MCF 10A (cell line): ENCODE data around the gene TGM5. TPM values are rescaled to one million over a fixed set of nuclear protein-coding genes. Genes with fewer than 3 reads are reported as not detected.

Source experiments
- BruUV-seq: library from RNA; stranded (reverse); fragments of 400-500 nt; replicated peaks from 2 replicates; lab custom pipeline; 2021; lab: Mats Ljungman, UMichigan
- CTCF ChIA-PET: fragments of 300-600 bp; sonication (Branson Sonifier 250); formaldehyde crosslinking; extraction: SDS; loops from one replicate; lab custom pipeline; 2021; ENCODE audit warnings: antibody characterized with exemption, inconsistent platforms; lab: Yijun Ruan, JAX
- POLR2A ChIA-PET: fragments of 300-600, 350-650 bp; sonication (Branson Sonifier 250); formaldehyde crosslinking; extraction: SDS; loops from one replicate; lab custom pipeline; 2020; ENCODE audit warnings: antibody characterized with exemption, inconsistent platforms; lab: Yijun Ruan, JAX
- DNase-seq: peaks from one replicate; pipeline ENCODE4 v3.0.0-alpha.2; 2018; ENCODE audit not compliant: unreplicated experiment
- H3K27ac Mint-ChIP-seq: one replicate; pipeline ENCODE4 v1.8.0; 2022; ENCODE audit warnings: mild to moderate bottlenecking, low read depth, mixed read lengths; ENCODE audit not compliant: unreplicated experiment
- H3K27me3 Mint-ChIP-seq: one replicate; pipeline ENCODE4 v1.8.0; 2022; ENCODE audit warnings: mixed read lengths; ENCODE audit not compliant: insufficient read depth, unreplicated experiment
- H3K36me3 Mint-ChIP-seq: one replicate; pipeline ENCODE4 v1.8.0; 2022; ENCODE audit warnings: mild to moderate bottlenecking, moderate library complexity, mixed read lengths; ENCODE audit not compliant: insufficient read depth, unreplicated experiment
- H3K4me1 Mint-ChIP-seq: one replicate; pipeline ENCODE4 v1.8.0; 2022; ENCODE audit warnings: mixed read lengths; ENCODE audit not compliant: insufficient read depth, unreplicated experiment
- H3K4me3 Mint-ChIP-seq: one replicate; pipeline ENCODE4 v1.8.0; 2022; ENCODE audit warnings: mild to moderate bottlenecking, moderate library complexity, mixed read lengths; ENCODE audit not compliant: unreplicated experiment
- H3K9me3 Mint-ChIP-seq: one replicate; pipeline ENCODE4 v1.8.0; 2022; ENCODE audit warnings: mixed read lengths; ENCODE audit not compliant: unreplicated experiment
- CTCF ChIP-seq: fragments of 200-600 bp; IDR thresholded peaks from one replicate; pipeline ENCODE4 v1.8.0; 2022; ENCODE audit warnings: antibody characterized with exemption, mild to moderate bottlenecking; ENCODE audit not compliant: unreplicated experiment
- intact Hi-C: fragments of 100-400 bp; cut with micrococcal nuclease; formaldehyde crosslinking; loops from 2 replicates; pipeline ENCODE4 v1.14.1; 2022
- total RNA-seq: library from RNA; stranded (reverse); gene quantifications from 2 replicates; pipeline ENCODE4 v1.2.3, GENCODE V29; 2022

Gene TGM5
- total RNA-seq, 1 experiment from 2014 or later: 0.12 TPM

GRCh38 chr15:43266386-43266785, 342 bp downstream of the TGM5 start:
- Mint-ChIP-seq H3K27me3 (peaks cover 36% of the 10 kb centered on the region), H3K9me3 (no peaks in the 10 kb centered on the region), H3K4me3 (no peak overlapping the region), H3K4me1 (peaks cover 16% of the 10 kb centered on the region), H3K27ac (peak overlapping the region; percentile 13), H3K36me3 (no peaks in the 10 kb centered on the region)
- BruUV-seq: no TSS peak
- ChIA-PET CTCF (interaction anchor here (0.6 to 4.6 kb wide), 4 partner anchors 19 to 63 kb away, joined by 4 to 41 read pairs (median 20); no protein-coding TSS in a partner anchor), POLR2A (interaction anchor here (0.6 to 2.2 kb wide), 7 partner anchors 15 to 141 kb away, joined by 3 to 7 read pairs (median 5); no protein-coding TSS in a partner anchor)
- DNase-seq: no peak
- intact Hi-C loops: no loop called here
- no peak for TF ChIP-seq CTCF

- Mint-ChIP-seq H3K9me3 (no peaks in the 10 kb centered on the region), H3K4me1 (no peaks in the 10 kb centered on the region), H3K27ac (no peak overlapping the region), H3K36me3 (no peaks in the 10 kb centered on the region), H3K4me3 (no peak overlapping the region), H3K27me3 (peaks cover 25% of the 10 kb centered on the region)
- intact Hi-C loops: no loop called here
- no peak for DNase-seq
- TF ChIP-seq CTCF: no peak
- ChIA-PET POLR2A (interaction anchor here (0.9 kb wide), 1 partner anchor 16 kb away, joined by 3 read pairs; no protein-coding TSS in a partner anchor), CTCF (interaction anchor here (1.3 kb wide), 1 partner anchor 34 kb away, joined by 3 read pairs; no protein-coding TSS in a partner anchor)
- BruUV-seq: no TSS peak
Measured at GRCh38 chr15:43260011-43260615, 6.6 kb downstream of the TGM5 start.

- TF ChIP-seq CTCF: no peak
- CTCF ChIA-PET: interaction anchor here (1.0 kb wide), 1 partner anchor 29 kb away, joined by 3 read pairs; no protein-coding TSS in a partner anchor
- no peak for DNase-seq
- peaks cover 11% of the 10 kb centered on the region for H3K4me1 Mint-ChIP-seq
- H3K27me3 Mint-ChIP-seq: peaks cover 19% of the 10 kb centered on the region
- no peak overlapping the region for H3K27ac Mint-ChIP-seq
- no peaks in the 10 kb centered on the region for H3K36me3 Mint-ChIP-seq
- BruUV-seq: no TSS peak
- intact Hi-C loops: no loop called here
- no peaks in the 10 kb centered on the region for H3K9me3 Mint-ChIP-seq
- POLR2A ChIA-PET: no interaction called here
- H3K4me3 Mint-ChIP-seq: no peak overlapping the region
Measured at GRCh38 chr15:43258781-43259180, 7.9 kb downstream of the TGM5 start.

GRCh38 chr15:43256341-43256740, 10.4 kb downstream of the TGM5 start:
- ChIA-PET POLR2A (interaction anchor here (0.6 kb wide), 1 partner anchor 13 kb away, joined by 3 read pairs; no protein-coding TSS in a partner anchor), CTCF (interaction anchor here (0.6 to 1.4 kb wide), 2 partner anchors 15 to 20 kb away, joined by 3 read pairs; no protein-coding TSS in a partner anchor)
- no peak for TF ChIP-seq CTCF
- H3K27me3 Mint-ChIP-seq: peaks cover 12% of the 10 kb centered on the region
- no peak overlapping the region for H3K27ac Mint-ChIP-seq
- intact Hi-C loops: no loop called here
- BruUV-seq: no TSS peak
- no peak for DNase-seq
- H3K9me3 Mint-ChIP-seq: no peaks in the 10 kb centered on the region
- H3K36me3 Mint-ChIP-seq: no peaks in the 10 kb centered on the region
- H3K4me1 Mint-ChIP-seq: peaks cover 19% of the 10 kb centered on the region
- H3K4me3 Mint-ChIP-seq: no peak overlapping the region
